HFFc6 (cell line): ENCODE measurements around the gene HACL1. TPM values are rescaled to one million over a fixed set of nuclear protein-coding genes. Genes with fewer than 3 reads are reported as not detected.

Experiments used
- DNase-seq: peaks from one replicate; pipeline ENCODE4 v3.0.0-alpha.2; 2018
- H3K27ac Mint-ChIP-seq: 2 replicates; pipeline ENCODE4 v1.8.0; 2020; ENCODE audit warnings: mild to moderate bottlenecking, mixed read lengths
- H3K27me3 Mint-ChIP-seq: 2 replicates; pipeline ENCODE4 v1.8.0; 2021; ENCODE audit warnings: mild to moderate bottlenecking, moderate library complexity, mixed read lengths; ENCODE audit not compliant: insufficient read depth
- H3K36me3 Mint-ChIP-seq: 2 replicates; pipeline ENCODE4 v1.8.0; 2021; ENCODE audit warnings: low read depth, mixed read lengths
- H3K4me1 Mint-ChIP-seq: 2 replicates; pipeline ENCODE4 v1.8.0; 2020; ENCODE audit warnings: low read depth, mixed read lengths
- H3K4me3 Mint-ChIP-seq: 2 replicates; pipeline ENCODE4 v1.8.0; 2020; ENCODE audit warnings: mild to moderate bottlenecking, moderate library complexity, mixed read lengths
- H3K9me3 Mint-ChIP-seq: 2 replicates; pipeline ENCODE4 v1.8.0; 2020; ENCODE audit warnings: mild to moderate bottlenecking, mixed read lengths
- total RNA-seq, 6 experiments: library from RNA; stranded (reverse); fragmentation: NEBNext Ultra II Directional; extraction: Animal tissue kit (Norgen Biotek cat#: 25700); gene quantifications; 2 replicates in 1 of 6; 3 replicates in 5 of 6; pipeline ENCODE4 v1.2.3, GENCODE V29; 2021
- TF ChIP-seq, protein P1 (sequence below): fragments of 200-600 bp; sonication (generic); IDR thresholded peaks from 2 replicates; pipeline ENCODE4 v1.5.0; 2021; ENCODE audit warnings: antibody characterized with exemption, mild to moderate bottlenecking

HACL1 gene
- total RNA-seq, 6 experiments from 2014 or later, result 18.6 to 21.8 (median 20.5) TPM

DNA sequence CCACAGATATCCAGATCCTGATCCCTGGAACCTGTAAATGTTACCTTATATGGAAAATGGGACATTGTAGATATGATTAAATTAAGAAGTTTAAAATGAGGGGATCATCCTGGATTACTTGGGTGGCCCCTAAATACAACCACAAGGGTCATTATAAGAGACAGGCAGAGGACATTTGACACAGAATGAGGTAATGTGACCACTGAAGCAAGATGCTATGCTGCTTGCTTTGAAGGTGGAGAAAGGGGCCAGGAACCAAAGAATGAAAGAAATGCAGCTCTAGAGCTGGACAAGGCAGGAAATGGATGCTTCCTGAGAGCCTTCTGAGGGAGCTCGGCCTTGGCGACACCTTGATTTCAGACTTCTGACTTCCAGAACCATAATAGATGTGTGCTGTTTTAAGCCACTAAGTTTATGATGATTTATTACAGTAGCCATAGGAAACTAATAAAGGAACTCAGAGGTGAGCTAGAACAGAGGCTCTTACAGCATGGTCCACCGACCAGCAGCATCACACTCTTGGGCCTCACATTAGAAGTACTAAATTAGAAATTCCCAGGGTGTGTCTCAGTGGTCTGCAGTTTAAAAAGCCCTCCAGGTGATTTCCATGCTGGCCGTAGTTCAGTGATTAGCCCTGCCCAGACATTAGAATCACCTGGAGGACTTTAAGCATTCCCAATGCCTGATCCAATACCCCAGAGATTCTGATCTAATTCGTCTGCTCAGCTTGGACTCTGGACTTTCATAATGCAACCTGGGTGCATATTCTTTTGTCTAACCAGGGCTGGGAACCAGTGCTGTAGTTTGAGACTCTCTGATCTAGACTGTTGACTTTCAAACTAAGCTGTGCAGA, 87.3 kb downstream of the HACL1 start:
- DNase-seq, result no peak
- H3K4me1 Mint-ChIP-seq, result no peaks in the 10 kb centered on the region
- no peak overlapping the region for H3K4me3 Mint-ChIP-seq
- no peaks in the 10 kb centered on the region for H3K9me3 Mint-ChIP-seq
- no peaks in the 10 kb centered on the region for H3K36me3 Mint-ChIP-seq
- TF ChIP-seq, protein P1, sequence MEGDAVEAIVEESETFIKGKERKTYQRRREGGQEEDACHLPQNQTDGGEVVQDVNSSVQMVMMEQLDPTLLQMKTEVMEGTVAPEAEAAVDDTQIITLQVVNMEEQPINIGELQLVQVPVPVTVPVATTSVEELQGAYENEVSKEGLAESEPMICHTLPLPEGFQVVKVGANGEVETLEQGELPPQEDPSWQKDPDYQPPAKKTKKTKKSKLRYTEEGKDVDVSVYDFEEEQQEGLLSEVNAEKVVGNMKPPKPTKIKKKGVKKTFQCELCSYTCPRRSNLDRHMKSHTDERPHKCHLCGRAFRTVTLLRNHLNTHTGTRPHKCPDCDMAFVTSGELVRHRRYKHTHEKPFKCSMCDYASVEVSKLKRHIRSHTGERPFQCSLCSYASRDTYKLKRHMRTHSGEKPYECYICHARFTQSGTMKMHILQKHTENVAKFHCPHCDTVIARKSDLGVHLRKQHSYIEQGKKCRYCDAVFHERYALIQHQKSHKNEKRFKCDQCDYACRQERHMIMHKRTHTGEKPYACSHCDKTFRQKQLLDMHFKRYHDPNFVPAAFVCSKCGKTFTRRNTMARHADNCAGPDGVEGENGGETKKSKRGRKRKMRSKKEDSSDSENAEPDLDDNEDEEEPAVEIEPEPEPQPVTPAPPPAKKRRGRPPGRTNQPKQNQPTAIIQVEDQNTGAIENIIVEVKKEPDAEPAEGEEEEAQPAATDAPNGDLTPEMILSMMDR, result no peak
- H3K27ac Mint-ChIP-seq, result no peak overlapping the region
- peaks cover 32% of the 10 kb centered on the region for H3K27me3 Mint-ChIP-seq

DNA sequence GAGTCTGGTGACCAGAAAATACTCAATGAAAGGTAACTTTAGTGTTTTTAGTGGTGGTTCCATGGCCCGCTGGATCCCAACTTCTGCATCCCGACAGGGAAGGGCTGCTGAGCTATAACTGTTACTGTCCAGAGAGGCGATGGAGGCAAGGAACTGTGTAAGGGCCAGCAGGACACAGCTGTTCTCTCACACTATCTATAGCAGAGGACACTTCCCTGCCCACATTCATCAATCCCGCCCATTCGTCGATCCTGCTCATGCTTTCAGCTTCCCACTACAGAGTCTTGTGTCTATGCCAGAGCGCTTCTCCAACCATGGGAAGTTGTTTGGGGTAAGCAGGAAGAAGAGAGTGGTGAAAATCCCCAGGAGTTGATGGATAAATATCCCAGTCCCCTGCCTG, 88.3 kb downstream of the HACL1 start:
- H3K27me3 Mint-ChIP-seq, result peaks cover 32% of the 10 kb centered on the region
- no peaks in the 10 kb centered on the region for H3K9me3 Mint-ChIP-seq
- TF ChIP-seq, protein P1, result no peak
- H3K27ac Mint-ChIP-seq, result no peak overlapping the region
- no peak for DNase-seq
- H3K36me3 Mint-ChIP-seq, result no peaks in the 10 kb centered on the region
- no peak overlapping the region for H3K4me3 Mint-ChIP-seq
- no peaks in the 10 kb centered on the region for H3K4me1 Mint-ChIP-seq

DNA sequence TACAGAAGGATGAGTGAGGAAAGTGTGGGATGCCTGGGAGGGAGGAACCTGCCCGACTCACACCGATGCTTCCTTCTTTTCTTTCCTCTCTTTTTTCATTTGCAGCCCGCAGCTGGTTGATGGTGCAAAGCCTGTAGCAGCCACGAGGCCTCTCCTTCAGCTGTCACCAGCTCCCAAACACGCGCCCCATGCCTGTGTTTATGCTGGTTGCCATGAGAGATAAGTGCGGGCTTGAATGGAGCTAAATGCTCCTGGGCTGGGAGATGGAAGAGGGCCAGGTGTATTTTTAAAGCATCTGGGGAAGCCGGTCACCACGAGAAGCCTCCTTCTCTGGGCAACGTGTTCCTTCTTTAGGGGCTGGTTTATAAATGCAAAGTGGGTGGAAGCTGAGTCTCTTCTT, 89.2 kb downstream of the HACL1 start:
- TF ChIP-seq, protein P1, result no peak
- Mint-ChIP-seq H3K4me3 (no peak overlapping the region), H3K9me3 (no peaks in the 10 kb centered on the region), H3K36me3 (no peaks in the 10 kb centered on the region), H3K27ac (no peak overlapping the region), H3K27me3 (peaks cover 30% of the 10 kb centered on the region), H3K4me1 (no peaks in the 10 kb centered on the region)
- DNase-seq, result peak; percentile 39

DNA sequence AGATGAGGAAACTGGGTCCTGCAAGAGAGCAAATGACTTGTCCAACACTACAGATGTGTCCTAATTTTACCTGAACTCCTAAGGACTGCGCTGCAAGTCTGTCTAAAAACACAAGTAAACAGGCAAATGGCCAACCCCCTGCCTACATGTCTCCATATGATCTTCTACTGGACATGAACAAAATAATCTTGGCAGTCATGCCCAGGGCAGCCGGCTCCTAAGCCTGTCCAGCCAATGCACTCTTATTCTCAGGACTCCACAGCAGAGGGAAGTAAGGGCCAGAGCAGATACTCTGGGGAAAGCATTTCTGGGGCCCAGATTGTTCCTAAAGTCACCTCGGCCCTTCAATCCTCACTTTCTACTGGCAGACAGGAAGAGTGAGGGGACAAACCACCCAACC, 90.2 kb downstream of the HACL1 start:
- Mint-ChIP-seq H3K4me3 (no peak overlapping the region), H3K27me3 (peaks cover 30% of the 10 kb centered on the region), H3K36me3 (no peaks in the 10 kb centered on the region), H3K4me1 (no peaks in the 10 kb centered on the region), H3K9me3 (no peaks in the 10 kb centered on the region), H3K27ac (no peak overlapping the region)
- TF ChIP-seq, protein P1, result no peak
- DNase-seq, result no peak

Other genes starting within 250 kb of the HACL1 start
- gene METTL6, start 174.0 kb downstream of the HACL1 start, total RNA-seq, result 10 to 100 TPM; 17.9 to 21.3 (median 19.8) TPM
- gene EAF1, start 174.0 kb downstream of the HACL1 start, total RNA-seq, result 10 to 100 TPM; 13.9 to 17.2 (median 15.8) TPM
- gene COLQ, start 79.9 kb downstream of the HACL1 start, total RNA-seq, result under 1 TPM; 0.17 to 0.54 (median 0.29) TPM
- gene BTD, start 176 bp upstream of the HACL1 start, total RNA-seq, result 10 to 100 TPM; 13.9 to 22.7 (median 17.2) TPM
- gene ANKRD28, start 196.4 kb upstream of the HACL1 start, total RNA-seq, result 10 to 100 TPM; 80.4 to 96.3 (median 90.4) TPM